NCI-H187 treated with DMSO at 0.1 percent for 48 hours (cell line): ENCODE results near the gene TANK.
"Not testable (repeated sequence)": the region's sequence is repeated elsewhere in the genome, so short reads cannot be mapped to it uniquely, and the experiment has no call there.

Experiments
- DNase-seq: peaks from one replicate; lab custom pipeline; 2025; lab: John Stamatoyannopoulos, UW

TANK gene

DNA sequence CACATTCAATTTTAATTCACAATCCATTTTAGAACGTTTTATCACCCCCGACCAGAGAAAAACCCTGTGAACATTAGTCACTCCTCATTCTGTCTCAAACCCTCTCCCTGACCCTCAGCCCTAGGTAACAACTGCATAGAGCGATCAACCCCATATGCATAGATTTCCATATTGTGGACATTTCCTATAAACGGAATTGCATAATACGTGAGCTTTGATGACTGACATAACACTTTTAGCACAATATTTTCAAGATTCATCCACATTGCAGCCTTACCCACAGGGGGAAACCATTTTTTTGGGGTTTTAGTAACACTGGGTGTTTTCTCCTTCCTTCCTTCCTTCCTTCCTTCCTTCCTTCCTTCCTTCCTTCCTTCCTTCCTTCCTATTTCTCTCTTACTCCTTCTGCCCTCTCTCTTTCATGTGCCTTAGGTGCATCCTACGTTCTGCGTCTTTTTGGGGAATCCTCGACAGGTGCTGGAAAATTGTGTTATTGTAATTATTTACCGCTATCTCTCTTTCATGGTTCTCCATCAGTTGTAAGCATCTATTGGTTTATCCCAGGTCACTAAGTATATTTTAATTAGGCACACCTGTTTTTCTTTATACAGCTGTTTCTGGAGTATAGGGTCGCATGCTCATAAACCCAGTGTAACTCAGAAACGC lies 118.5 kb downstream of the TANK start:
- DNase-seq: not testable (repeated sequence)

DNA sequence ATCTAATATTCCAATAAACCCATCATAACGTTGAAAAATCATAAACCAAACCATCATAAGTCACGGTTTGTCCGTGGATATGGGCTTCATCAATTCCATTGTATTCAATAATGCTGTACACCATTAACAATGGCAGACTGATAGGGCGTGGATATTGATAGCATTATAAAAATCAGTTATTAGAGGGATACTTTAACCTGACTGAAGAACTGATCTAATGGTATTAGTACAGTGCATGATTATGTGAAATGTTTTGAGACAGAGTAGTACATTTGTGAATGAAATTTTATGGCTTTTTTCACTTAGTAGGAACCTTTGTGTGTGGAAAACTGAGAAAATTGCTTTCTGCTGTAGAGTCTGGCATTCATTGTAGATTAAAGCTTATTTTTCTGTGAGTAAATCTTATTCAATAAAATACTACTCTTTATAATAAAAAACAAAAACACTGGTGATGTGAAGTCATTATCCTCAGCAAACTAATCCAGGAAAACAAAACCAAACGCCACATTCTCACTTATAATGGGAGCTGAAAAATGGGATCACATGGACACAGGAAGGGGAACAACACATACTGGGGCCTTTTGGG lies 119.1 kb downstream of the TANK start:
- DNase-seq: not testable (repeated sequence)

DNA sequence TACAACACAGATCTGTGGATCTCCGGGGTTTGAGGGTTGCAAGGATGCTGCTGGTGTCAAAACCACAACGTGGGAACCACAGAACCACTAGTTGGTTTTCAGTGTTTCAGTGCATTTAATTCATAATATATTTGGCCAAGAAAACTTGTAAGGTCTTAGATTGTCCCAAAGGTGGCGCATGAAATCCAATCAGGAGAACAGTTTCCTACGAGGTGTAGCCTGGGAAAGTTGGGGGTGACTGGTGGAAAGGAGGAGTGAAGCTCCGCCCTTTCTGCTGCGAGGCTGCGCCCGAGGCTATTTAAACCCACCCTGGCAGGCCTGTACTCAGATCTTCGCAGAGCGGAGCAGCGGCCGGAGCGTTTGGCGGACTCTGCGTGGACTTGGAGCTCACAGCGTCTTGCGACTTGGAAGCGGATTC lies 120.7 kb downstream of the TANK start:
- DNase-seq: not testable (repeated sequence)

DNA sequence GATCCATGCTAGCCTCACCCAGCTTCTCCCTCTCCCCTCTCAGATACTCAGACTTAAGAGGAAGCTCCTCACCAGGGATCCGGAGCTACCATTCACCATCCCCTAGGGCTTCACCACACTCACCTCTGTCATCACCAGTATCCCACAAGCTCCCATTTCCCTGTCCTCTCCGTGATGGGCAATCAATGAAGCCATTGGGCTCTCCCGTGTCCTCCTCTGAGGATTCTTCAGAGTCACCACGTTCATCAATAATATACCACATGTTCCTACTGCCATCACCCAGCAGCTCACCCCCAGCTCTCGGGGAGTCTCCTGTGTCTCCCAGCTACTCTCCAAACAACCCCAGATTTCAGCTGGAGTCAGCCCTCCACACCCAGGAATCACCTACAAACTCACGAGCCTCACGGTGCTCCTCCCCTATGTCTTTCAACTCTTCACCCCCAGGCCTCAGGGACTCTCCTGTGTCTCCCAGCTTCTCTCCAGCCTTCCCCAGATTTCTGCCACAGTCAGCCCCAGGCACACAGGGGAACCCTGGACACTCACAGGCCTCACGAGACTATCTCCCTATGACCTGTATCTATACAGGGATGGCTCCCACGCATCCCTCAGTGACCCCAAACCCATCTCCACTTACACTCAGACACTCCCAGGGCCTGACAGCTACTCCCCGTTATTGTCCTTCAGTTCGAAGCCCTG lies 121.5 kb downstream of the TANK start:
- DNase-seq: not testable (repeated sequence)

DNA sequence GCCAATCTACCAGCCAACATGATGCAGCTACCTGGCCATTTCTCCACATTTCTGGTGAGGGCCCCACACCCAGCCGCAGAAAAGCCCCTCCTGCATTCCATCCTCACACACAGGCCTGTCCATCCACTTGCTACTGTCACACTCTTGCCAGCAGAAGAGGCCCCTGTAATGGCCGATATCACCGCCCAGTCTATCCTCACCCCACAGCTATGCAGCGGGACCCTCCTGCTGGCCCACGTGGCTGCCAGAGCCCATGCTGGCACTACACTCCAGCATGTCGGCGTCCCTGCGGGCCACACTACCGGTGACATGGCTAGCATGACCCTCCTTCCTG lies 122.0 kb downstream of the TANK start:
- not testable (repeated sequence) for DNase-seq

DNA sequence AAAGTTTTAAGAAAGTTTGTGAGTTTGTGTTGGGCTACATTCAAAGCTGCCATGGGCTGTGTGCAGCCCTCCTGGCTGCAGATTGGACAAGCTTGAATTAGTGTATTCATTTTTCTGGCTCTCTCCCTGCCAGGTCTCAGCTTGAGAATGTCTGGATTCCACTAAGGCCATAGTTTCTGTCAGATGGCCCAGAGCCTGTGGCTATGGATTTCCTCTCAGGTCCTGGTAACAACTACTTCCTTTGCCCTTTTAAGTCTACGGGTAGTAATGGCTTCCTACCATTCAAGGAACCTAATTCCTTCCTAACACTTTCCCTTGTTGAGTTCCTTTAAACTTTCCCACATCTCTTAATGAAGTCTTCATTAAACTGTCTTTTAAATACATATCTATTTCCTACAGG lies 123.7 kb downstream of the TANK start:
- DNase-seq: no peak
